ENCODE measurements around the gene HECTD4.

HECTD4 gene

GRCh38 chr12:112208301-112208910, 173.8 kb downstream of the HECTD4 start:
- no peak for DNase-seq (ENCODE audit: low read depth, low spot score)
- no peak for TF ChIP-seq CTCF (IDR thresholded peaks at IDR 0.05; ENCODE audit: low read depth, low read length)
- H3K4me3 ChIP-seq (ENCODE audit: low read depth, low read length): no peak overlapping the region
- in situ Hi-C loops (cut with HindIII; ENCODE audit: low sequenced_read_pairs): no loop called here

GRCh38 chr12:112207397-112207924, 174.8 kb downstream of the HECTD4 start:
- DNase-seq (ENCODE audit: low read depth, low spot score): no peak
- in situ Hi-C loops (cut with HindIII; ENCODE audit: low sequenced_read_pairs): no loop called here
- TF ChIP-seq CTCF (IDR thresholded peaks at IDR 0.05; ENCODE audit: low read depth, low read length): no peak
- H3K4me3 ChIP-seq (ENCODE audit: low read depth, low read length): no peak overlapping the region

- DNase-seq (ENCODE audit: low read depth, low spot score): no peak
- no peak overlapping the region for H3K4me3 ChIP-seq (ENCODE audit: low read depth, low read length)
- in situ Hi-C loops (cut with HindIII; ENCODE audit: low sequenced_read_pairs): no loop called here
- TF ChIP-seq CTCF (IDR thresholded peaks at IDR 0.05; ENCODE audit: low read depth, low read length): no peak
Observed at GRCh38 chr12:112206944-112207343, 175.3 kb downstream of the HECTD4 start.

GRCh38 chr12:112199136-112199535, 183.1 kb downstream of the HECTD4 start:
- in situ Hi-C loops (cut with HindIII; ENCODE audit: low sequenced_read_pairs): no loop called here
- DNase-seq (ENCODE audit: low read depth, low spot score): no peak
- H3K4me3 ChIP-seq (ENCODE audit: low read depth, low read length): no peak overlapping the region
- no peak for TF ChIP-seq CTCF (IDR thresholded peaks at IDR 0.05; ENCODE audit: low read depth, low read length)

GRCh38 chr12:112198120-112198733, 184.0 kb downstream of the HECTD4 start:
- in situ Hi-C loops (cut with HindIII; ENCODE audit: low sequenced_read_pairs): no loop called here
- peak; percentile 80 for TF ChIP-seq CTCF (IDR thresholded peaks at IDR 0.05; ENCODE audit: low read depth, low read length)
- DNase-seq (ENCODE audit: low read depth, low spot score): peak; percentile 62
- H3K4me3 ChIP-seq (ENCODE audit: low read depth, low read length): no peak overlapping the region

GRCh38 chr12:112196196-112196875, 185.9 kb downstream of the HECTD4 start:
- H3K4me3 ChIP-seq (ENCODE audit: low read depth, low read length): no peak overlapping the region
- no peak for DNase-seq (ENCODE audit: low read depth, low spot score)
- in situ Hi-C loops (cut with HindIII; ENCODE audit: low sequenced_read_pairs): no loop called here
- TF ChIP-seq CTCF (IDR thresholded peaks at IDR 0.05; ENCODE audit: low read depth, low read length): no peak
